Right renal pelvis (tissue), 4 donors: ENCODE measurements around the gene PRUNE2. TPM values are rescaled to one million over a fixed set of nuclear protein-coding genes. Genes with fewer than 3 reads are reported as not detected.
A peak's percentile ranks its signal among the peaks of the same experiment; 100 is the strongest.

Source experiments
- DNase-seq, 4 donors: peaks; one replicate each; pipeline ENCODE4 v3.0.0-alpha.2; 2013; ENCODE audit warnings: low read depth in 4 of 4, low spot score in 3 of 4, missing footprints in 1 of 4
- polyA plus RNA-seq, 4 donors: library from polyadenylated mRNA; unstranded; fragments of 120-200 nt; gene quantifications; one replicate each; pipeline ENCODE4 v1.2.1, GENCODE V29; 2013; ENCODE audit not compliant: insufficient read length in 4 of 4

Gene PRUNE2
- polyA plus RNA-seq, 4 donors, result 11.2 to 13.8 (median 12.8) TPM

GRCh38 chr9:76810377-76810957 lies 95.4 kb downstream of the PRUNE2 start:
- peak; percentile 30 to 44 (median 34) for DNase-seq

GRCh38 chr9:76808636-76809035 lies 97.3 kb downstream of the PRUNE2 start:
- no peak for DNase-seq

- no peak for DNase-seq
Measured at GRCh38 chr9:76803762-76804161, 102.2 kb downstream of the PRUNE2 start.

- no peak for DNase-seq
Measured at GRCh38 chr9:76803083-76803482, 102.8 kb downstream of the PRUNE2 start.

- no peak for DNase-seq
Measured at GRCh38 chr9:76800901-76801300, 105.0 kb downstream of the PRUNE2 start.

GRCh38 chr9:76799473-76799872 lies 106.4 kb downstream of the PRUNE2 start:
- DNase-seq, result no peak

GRCh38 chr9:76798527-76798926 lies 107.4 kb downstream of the PRUNE2 start:
- no peak for DNase-seq

- no peak for DNase-seq
Measured at GRCh38 chr9:76796296-76796695, 109.6 kb downstream of the PRUNE2 start.

- DNase-seq, result no peak
Measured at GRCh38 chr9:76793784-76794431, 112.0 kb downstream of the PRUNE2 start.

- DNase-seq, result no peak
Measured at GRCh38 chr9:76789840-76790239, 116.1 kb downstream of the PRUNE2 start.

GRCh38 chr9:76787677-76788076 lies 118.2 kb downstream of the PRUNE2 start:
- DNase-seq, result no peak

GRCh38 chr9:76785501-76785900 lies 120.4 kb downstream of the PRUNE2 start:
- DNase-seq, result no peak

GRCh38 chr9:76784881-76785280 lies 121.0 kb downstream of the PRUNE2 start:
- no peak for DNase-seq

GRCh38 chr9:76772686-76773445 lies 133.0 kb downstream of the PRUNE2 start:
- DNase-seq, result peak; percentile 32 to 61 (median 46)

- no peak for DNase-seq
Measured at GRCh38 chr9:76766126-76766525, 139.8 kb downstream of the PRUNE2 start.

- no peak for DNase-seq
Measured at GRCh38 chr9:76764138-76764537, 141.8 kb downstream of the PRUNE2 start, which contains the start of gene PCA3. Gene PCA3, plus strand, starts transcription at chr9:76764438.

- no peak for DNase-seq
Measured at GRCh38 chr9:76761448-76761847, 144.5 kb downstream of the PRUNE2 start.

- no peak for DNase-seq
Measured at GRCh38 chr9:76759732-76760131, 146.2 kb downstream of the PRUNE2 start.

GRCh38 chr9:76758476-76758875 lies 147.4 kb downstream of the PRUNE2 start:
- no peak for DNase-seq

GRCh38 chr9:76756941-76757673 lies 148.8 kb downstream of the PRUNE2 start:
- no peak for DNase-seq

GRCh38 chr9:76756268-76756640 lies 149.7 kb downstream of the PRUNE2 start:
- DNase-seq, result no peak
